HG02852 (cell line): ENCODE measurements around the gene TANC1.

Experiments
- ATAC-seq: cut with Tn5 transposase; IDR thresholded peaks from one replicate; pipeline ENCODE4 v1.9.1; 2021; ENCODE audit warnings: mild to moderate bottlenecking, moderate library complexity; ENCODE audit not compliant: unreplicated experiment

Gene TANC1

DNA sequence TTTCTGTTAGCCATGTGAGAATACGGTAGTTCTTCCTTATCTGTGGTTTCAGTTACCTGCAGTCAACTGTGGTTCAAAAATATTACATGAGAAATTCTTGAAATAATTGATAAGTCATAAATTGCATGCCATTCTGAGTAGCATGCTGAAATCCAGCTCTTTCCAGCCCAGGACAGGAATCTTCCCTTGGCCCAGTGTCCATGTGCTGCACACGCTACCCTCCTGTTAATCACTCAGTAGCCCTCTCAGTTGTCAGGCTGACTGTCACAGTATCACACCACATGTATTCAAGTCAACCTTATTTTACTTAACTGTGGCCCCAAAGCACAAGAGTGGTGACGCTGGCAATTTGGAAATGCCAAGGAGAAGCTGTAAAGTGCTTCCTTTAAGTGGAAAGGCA, 141.1 kb downstream of the TANC1 start:
- ATAC-seq = no peak

GRCh38 chr2:159110784-159111183, 142.3 kb downstream of the TANC1 start:
- ATAC-seq = no peak

DNA sequence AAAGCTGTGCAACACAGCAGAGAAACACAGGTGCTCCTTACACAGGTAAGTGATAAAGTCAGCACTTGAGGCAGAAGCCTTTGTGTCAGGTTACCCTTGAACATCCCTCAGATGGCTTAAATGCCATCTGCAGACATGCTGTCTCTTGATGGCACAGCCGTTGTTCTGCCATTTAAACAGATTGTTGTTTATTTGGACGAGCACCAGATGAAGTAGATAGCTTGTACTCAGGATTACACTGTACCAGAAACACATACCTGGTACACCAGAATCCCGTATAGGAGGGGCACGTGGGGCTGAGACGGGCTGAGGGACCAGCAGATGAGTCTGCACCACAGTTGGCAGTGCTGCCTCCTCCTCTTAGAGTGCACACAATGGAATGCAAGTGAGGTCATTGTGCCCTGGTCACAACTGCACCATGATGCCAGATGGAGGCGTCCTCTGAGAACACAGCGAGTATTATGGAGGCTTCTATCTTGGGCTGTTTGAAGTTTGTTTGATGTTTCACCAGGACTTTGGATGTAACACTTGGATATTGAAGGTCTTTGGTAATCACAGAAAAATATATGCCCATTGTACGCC, 143.0 kb downstream of the TANC1 start:
- no peak for ATAC-seq

GRCh38 chr2:159114835-159115234, 146.4 kb downstream of the TANC1 start:
- no peak for ATAC-seq

GRCh38 chr2:159116922-159117321, 148.5 kb downstream of the TANC1 start:
- no peak for ATAC-seq

GRCh38 chr2:159117658-159118057, 149.2 kb downstream of the TANC1 start:
- ATAC-seq = no peak

DNA sequence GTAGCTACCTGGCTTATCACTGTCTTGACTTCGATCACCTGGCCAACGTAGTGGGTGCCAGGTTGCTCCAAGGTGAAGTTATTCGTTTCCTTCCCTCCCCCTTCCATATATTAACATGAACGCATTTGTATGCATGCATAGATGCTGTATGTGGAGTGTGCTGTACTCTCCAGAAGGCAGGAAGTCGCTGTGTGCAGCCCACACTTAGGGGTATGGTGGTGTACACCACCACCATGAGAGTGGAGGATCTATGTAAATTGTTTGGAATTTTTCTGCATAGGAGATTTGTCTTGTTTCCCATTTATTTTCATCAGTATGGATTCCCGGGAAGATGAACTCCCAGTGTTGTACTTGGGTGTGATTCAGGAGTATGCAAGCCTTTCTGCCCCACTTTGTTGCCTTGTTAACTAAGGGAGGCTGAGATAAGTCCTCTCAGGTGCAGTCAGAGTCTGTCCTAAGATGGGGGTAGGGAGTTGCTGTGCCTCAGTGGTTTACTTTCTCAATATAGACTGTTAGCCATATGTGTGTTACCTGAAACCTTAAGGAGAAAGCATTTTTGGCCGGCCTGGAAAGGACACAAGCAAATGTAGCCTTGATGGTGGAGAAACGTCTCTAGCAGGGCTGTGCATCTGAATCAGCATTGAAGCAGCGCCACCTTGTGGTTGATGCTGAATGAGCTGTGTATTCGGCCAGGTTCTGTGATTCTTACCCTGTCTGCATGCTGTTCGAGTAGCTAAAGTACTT, 149.8 kb downstream of the TANC1 start:
- peak; percentile 84 for ATAC-seq

- ATAC-seq = peak; percentile 11
Measured at GRCh38 chr2:159118859-159119500, 150.5 kb downstream of the TANC1 start.

- no peak for ATAC-seq
Measured at GRCh38 chr2:159119652-159120257, 151.3 kb downstream of the TANC1 start.

GRCh38 chr2:159123786-159124185, 155.3 kb downstream of the TANC1 start:
- no peak for ATAC-seq

- ATAC-seq = no peak
Measured at GRCh38 chr2:159124441-159124911, 156.0 kb downstream of the TANC1 start.

DNA sequence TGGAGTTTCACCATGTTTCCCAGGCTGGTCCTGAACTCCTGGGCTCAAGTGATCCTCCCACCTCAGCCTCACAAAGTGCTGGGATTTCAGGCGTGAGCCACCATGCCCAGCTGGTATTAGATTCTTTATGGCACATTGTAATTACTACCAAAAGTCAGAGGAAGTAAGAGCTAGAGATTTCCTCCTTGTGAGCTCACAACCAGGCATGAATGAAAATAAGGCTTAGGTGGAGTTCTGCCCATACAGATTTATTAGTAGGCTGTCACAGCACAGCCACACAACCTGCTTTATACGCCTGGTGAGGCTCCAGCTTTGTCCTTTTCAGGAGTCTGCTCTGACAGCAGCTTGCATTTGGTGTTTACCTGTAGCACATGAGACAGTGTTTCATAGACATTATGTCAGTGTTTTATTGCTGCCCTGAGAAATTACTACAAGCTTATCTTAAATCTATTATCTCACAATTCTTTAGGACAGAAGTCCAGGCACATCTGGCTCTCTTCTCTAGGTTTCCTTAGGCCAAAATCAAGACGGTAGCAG, 156.6 kb downstream of the TANC1 start:
- no peak for ATAC-seq

- no peak for ATAC-seq
Measured at GRCh38 chr2:159125858-159126257, 157.4 kb downstream of the TANC1 start.

DNA sequence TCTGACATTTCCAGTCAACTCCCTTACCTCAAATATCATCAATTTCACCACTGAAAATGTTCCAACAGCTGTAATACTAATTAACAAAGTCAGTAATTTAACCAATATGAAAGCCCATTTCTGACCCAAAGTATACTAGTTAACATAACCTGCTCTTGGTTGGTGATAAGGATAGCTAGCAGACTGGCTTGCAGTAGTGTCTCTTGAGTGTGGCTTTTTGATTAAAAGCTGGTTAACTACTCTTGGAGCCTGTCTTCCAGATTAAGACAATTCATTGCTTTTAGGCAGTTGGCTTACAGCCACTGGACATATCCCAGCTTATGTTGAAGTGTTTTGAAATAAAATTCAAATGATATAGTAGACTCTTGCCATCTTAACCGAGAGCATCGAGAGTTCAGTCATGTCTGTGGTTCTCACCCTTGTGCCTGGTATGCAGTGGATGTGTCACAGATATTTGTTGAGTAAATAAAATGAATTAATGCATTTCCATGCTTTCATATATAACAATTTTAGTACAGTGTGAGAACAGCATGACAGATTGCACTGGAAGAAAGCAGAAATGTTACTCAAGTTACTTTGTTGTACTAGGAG, 158.1 kb downstream of the TANC1 start:
- ATAC-seq = no peak

- no peak for ATAC-seq
Measured at GRCh38 chr2:159128191-159128590, 159.8 kb downstream of the TANC1 start.

- ATAC-seq = no peak
Measured at GRCh38 chr2:159129269-159129668, 160.8 kb downstream of the TANC1 start.

DNA sequence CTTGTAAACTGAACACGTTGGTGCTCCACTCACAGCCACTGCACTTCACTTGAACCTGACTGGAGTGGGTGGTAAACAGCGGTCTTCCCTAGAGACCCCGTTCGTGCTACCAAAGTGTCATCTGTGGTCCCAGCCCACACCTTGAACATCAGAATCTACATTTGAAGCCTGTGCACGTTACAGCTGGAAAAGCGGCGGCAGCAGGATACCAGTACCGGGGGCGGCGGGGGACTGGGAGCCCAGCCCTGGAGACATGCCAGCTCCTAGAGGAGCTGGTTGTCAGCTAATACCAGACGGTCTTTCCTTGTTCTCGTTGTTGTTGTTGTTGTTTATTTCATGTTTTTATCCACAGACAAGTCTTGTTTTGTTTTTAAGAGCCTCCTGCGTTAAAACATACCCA, 161.4 kb downstream of the TANC1 start:
- no peak for ATAC-seq

DNA sequence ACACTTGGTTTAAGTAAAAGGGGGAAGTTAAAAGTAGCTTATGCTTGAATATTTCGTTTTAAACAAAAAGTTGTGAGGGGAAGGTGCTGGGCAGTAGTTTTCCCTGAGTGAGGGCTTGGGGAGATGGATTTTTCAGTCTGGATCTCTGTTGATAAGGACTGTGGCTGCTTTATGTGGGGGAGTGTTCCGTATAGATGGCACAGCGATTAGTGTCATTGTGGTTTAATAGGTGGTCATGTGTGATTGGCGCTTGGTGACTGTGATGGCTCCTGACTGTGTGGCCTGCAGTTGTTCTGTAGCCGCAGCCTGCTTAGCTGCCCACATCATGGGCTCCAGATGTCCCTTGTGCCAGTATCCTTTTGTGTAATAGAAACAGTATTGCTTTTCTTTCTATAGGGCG, 161.9 kb downstream of the TANC1 start:
- no peak for ATAC-seq

- ATAC-seq = no peak
Measured at GRCh38 chr2:159131267-159131913, 162.9 kb downstream of the TANC1 start.

DNA sequence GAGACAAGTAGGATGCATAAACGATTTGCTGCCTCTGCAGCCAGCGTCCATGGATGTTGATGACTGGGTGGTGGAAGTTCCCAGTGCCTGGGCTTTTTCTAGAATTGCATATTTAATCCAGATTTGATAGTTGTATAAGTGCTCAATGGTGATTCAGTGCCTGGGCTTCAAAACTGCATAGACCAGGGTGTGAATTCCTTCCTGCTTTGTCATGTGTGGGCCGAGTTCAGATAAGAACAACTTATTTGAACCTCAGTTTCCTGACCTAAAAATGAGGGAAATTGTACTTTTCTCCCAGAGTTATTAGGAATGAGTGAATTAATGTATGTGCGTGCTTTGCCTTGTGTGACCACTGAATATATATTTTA, 163.5 kb downstream of the TANC1 start:
- ATAC-seq = no peak

GRCh38 chr2:159133797-159134196, 165.4 kb downstream of the TANC1 start:
- ATAC-seq = no peak
